Ammon's horn (tissue), 1 donor: ENCODE data around the gene SCARF2.
"Not testable (repeated sequence)": the region's sequence is repeated elsewhere in the genome, so short reads cannot be mapped to it uniquely, and the experiment has no call there.

Experiments
- DNase-seq: peaks from one replicate; pipeline ENCODE4 v3.0.0-alpha.2; 2016; ENCODE audit warnings: low spot score

The SCARF2 gene

GRCh38 chr22:20428496-20429253 is 8.9 kb downstream of the SCARF2 start:
- no peak for DNase-seq

DNA sequence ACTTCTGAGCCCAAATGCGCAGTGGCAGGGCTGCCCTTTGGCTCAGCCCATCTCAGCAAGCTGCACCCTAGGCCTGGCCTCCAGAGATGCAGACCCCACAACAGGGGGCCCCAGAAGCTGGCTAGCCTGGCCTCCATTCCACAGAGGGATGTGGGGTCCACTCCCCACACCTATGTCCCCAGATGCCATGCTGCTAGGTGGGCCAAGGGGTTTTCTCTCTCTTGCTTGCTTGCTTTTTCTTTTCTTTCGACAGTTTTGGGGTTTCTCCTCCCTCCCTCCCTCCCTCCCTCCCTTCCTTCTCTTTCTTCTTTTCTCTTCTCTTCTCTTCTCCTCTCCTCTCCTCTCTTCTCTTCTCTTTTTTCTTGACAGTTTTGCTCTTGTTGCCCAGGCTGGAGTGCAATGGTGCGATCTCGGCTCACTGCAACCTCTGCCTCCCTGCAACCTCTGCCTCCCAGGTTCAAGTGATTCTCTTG is 9.6 kb downstream of the SCARF2 start:
- no peak for DNase-seq

DNA sequence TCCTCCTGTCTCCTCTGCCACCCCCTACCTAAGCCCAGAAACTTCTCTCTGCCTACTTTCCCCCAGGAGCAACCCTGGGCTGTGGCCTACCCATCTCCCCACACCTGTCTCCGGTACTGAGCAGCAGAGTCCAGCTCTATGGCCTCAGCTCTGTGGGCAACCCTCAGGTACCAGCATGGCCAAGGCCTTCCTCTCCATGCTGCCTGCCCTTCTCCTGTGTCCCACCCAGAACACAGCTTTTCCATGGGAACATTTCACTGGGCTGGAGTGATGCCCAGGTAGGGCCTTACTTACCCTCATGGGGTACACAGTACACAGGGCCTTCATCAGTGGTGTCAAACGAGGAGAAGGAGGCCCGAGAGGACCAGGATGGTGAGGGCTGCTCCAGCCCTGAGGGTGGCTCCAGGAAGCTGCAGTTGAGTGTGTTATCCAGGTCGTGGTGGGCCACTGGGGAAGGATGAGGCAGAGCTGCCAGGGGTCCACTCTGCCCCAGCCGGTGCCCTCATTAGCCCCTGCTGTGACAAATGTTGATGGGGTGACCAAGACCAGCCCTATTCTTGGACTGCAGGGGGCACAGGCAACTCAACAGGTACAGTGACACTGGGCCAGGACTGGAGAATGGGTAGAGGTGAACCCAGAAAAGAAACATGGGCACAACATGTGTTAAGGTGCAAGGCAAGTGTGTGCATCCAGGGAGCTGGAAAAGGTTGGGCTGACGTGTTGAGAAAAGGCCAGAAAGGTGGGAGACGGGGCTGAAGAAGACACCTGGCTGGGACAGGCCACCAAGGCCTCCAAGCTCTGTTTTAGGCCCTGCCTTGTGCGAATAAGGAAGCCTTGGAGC is 10.3 kb downstream of the SCARF2 start:
- DNase-seq, result no peak

DNA sequence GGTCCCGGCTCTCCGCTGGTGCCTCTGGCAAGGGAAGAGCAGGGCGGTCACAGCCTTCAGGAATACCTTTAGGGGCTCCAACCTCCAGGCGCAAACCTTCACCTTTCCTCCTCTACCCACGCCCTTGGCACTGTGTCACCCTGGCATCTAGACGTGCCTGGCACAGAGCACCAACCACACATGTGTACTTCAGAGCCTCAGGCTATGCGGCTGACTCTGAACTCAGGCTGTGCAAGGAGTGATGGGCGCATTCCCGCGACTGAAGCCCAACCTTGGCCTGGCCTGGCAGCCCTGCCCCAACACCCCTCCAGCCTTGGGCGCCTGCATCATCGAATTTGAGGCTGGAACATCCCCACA is 11.4 kb downstream of the SCARF2 start:
- DNase-seq, result no peak

- DNase-seq, result no peak
Measured at GRCh38 chr22:20425566-20426258, 11.9 kb downstream of the SCARF2 start.

GRCh38 chr22:20424932-20425565 is 12.6 kb downstream of the SCARF2 start:
- no peak for DNase-seq

- no peak for DNase-seq
Measured at GRCh38 chr22:20424568-20424931, 13.1 kb downstream of the SCARF2 start.

GRCh38 chr22:20423906-20424551 is 13.6 kb downstream of the SCARF2 start:
- peak; percentile 59 for DNase-seq

- DNase-seq, result peak; percentile 91
Measured at GRCh38 chr22:20423008-20423905, 14.4 kb downstream of the SCARF2 start.

DNA sequence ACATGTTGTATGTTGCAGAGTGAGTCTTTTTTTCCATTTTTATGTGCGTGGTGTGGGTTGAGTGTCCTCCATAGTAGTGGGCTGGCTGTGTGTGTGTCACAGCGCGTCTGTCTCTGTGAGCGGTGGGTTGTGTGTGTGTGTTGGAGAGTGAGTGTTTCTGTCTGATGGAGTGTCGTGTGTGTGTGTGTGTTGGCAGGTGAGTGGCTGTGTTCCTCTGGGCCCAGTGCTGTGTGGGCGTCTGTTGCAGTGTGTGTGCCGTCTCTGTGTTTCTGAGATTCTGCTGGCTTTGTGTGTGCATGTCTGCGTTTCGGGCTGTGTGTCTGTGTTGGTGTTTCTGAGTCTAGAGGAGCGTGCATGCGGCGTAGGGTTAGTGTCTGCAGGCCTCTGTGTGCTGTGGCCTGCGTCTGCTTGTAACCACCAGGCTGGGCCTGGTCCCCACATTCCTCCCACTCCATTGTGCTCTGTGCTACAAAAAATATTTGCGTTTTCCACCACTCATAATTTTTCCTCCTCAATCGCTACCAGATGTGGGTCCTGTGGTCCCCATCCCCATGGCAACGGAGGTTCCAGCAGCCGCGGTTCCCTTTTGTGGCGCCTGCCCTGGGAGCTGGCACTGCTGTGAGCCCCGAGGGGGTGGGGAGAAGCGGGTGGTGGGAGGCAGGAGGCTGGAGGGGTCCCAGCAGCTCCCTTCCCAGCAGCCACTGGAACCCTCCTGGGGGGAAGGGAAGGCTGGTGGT is 15.2 kb downstream of the SCARF2 start:
- DNase-seq, result no peak

DNA sequence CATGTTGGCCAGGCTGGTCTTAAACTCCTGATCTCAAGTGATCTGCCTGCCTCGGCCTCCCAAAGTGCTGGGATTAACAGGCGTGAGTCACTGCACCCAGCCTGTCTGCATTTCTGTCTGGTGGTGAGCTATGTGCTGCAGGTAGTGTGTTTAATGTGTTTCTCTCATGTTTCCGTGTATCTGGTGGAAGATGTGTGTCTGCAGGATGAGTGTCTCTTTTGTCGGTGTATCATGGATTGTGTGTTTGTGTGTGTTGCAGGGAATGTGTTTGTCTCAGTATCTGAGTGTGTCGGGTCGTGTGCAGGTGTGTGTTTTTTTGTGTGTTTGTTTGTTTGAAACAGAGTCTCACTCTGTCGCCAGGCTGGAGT is 16.1 kb downstream of the SCARF2 start:
- DNase-seq, result no peak

- no peak for DNase-seq
Measured at GRCh38 chr22:20420157-20420842, 17.3 kb downstream of the SCARF2 start.

DNA sequence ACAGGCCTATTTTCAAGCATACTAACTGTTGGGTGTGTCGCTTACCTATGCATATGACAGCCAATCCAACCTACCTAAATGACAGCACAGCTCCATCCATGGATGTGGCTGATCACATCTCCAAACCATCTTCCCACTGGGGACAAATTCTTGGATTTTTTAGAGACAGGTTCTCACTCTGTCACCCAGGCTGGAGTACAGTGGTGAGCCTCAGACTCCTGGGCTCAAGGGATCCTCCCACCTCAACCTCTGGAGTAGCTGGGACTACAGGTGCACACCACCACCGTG is 18.0 kb downstream of the SCARF2 start:
- no peak for DNase-seq

DNA sequence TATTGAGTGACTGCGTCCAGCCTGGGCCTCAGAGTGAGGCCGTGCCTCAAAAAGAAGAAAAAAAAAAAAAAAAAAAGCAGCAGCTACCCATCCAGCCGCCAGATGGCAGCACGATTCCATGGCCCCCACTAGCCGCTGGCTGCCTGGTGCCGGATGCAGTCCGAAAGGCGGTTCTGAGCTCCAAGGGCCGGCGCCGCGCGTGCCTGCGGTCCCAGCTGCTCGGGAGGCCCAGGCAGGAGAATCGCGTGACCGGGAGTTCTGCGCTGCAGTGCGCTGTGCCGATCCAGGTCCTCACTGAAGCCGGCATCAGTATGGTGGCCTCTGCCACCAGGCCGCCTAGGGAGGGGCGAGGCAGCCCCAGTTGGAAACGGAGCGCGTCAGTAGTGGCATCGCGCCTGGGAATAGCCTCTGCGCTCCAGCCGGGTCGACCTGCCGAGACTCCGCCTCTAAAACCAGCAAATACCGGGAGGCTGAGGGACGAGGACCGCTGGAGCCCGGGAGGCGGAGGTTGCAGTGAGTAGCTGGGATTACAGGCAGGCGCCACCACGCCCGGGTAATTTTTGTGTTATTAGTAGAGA is 19.3 kb downstream of the SCARF2 start:
- peak; percentile 91 for DNase-seq

- DNase-seq, result not testable (repeated sequence)
Measured at GRCh38 chr22:20415699-20416098, 21.9 kb downstream of the SCARF2 start.

- not testable (repeated sequence) for DNase-seq
Measured at GRCh38 chr22:20415241-20415640, 22.4 kb downstream of the SCARF2 start.

- no peak for DNase-seq
Measured at GRCh38 chr22:20414450-20414849, 23.2 kb downstream of the SCARF2 start.

- DNase-seq, result no peak
Measured at GRCh38 chr22:20414059-20414440, 23.6 kb downstream of the SCARF2 start.
